Thymus (tissue), 11 donors: ENCODE results near the gene LHFPL6. TPM values are rescaled to one million over a fixed set of nuclear protein-coding genes. Genes with fewer than 3 reads are reported as not detected.

Experiments
- DNase-seq, 9 donors: peaks; one replicate each; pipeline ENCODE4 v3.0.0-alpha.2; 2013; ENCODE audit warnings: low spot score in 9 of 9, low read depth in 6 of 9, missing footprints in 1 of 9
- H3K27ac ChIP-seq, 2 donors: one replicate each; pipeline ENCODE4 v1.5.1; 2013; ENCODE audit warnings: control low read depth in 1 of 2, low read depth in 1 of 2, low read length in 1 of 2, mild to moderate bottlenecking in 1 of 2, moderate library complexity in 1 of 2
- H3K27me3 ChIP-seq, 2 donors: one replicate each; pipeline ENCODE4 v1.5.1; 2013; ENCODE audit warnings: low read length in 1 of 2; ENCODE audit not compliant: control insufficient read depth in 2 of 2, insufficient read depth in 1 of 2
- H3K36me3 ChIP-seq, 2 donors: one replicate each; pipeline ENCODE4 v1.5.1; 2013; ENCODE audit warnings: low read length in 1 of 2, mild to moderate bottlenecking in 1 of 2, moderate library complexity in 1 of 2; ENCODE audit not compliant: control insufficient read depth in 2 of 2, insufficient read depth in 2 of 2
- H3K4me1 ChIP-seq, 2 donors: one replicate each; pipeline ENCODE4 v1.5.1; 2013; ENCODE audit warnings: low read length in 2 of 2; ENCODE audit not compliant: control insufficient read depth in 2 of 2, insufficient read depth in 2 of 2
- H3K4me3 ChIP-seq, 2 donors: one replicate each; pipeline ENCODE4 v1.5.1; 2013; ENCODE audit warnings: low read length in 2 of 2, control low read depth in 1 of 2, mild to moderate bottlenecking in 1 of 2
- H3K9me3 ChIP-seq, 2 donors: one replicate each; pipeline ENCODE4 v1.5.1; 2013; ENCODE audit warnings: low read length in 1 of 2, mild to moderate bottlenecking in 1 of 2; ENCODE audit not compliant: control insufficient read depth in 2 of 2, insufficient read depth in 1 of 2
- WGBS: extraction: QIAGEN DNeasy Blood & Tissue Kit; methylation state at CpG from one replicate; pipeline ENCODE4 v1.1.7; 2013; 5-methylcytosine and 5-hydroxymethylcytosine counted together
- polyA plus RNA-seq: library from polyadenylated mRNA; stranded (reverse); fragments of 200-250 nt; gene quantifications from one replicate; pipeline ENCODE4 v1.2.3, GENCODE V29; 2013
- total RNA-seq: library from RNA; stranded (reverse); fragments of 120-200 nt; gene quantifications from one replicate; pipeline ENCODE4 v1.2.4, GENCODE V29; 2013
- donor health status: healthy.

Gene LHFPL6
- total and polyA plus RNA-seq, 2 donors, result 9.1 to 14.9 TPM

GRCh38 chr13:39550931-39551330 lies 52.1 kb downstream of the LHFPL6 start:
- Histone ChIP-seq H3K4me3 (no peak overlapping the region), H3K27ac (no peak overlapping the region), H3K9me3 (no peaks in the 10 kb centered on the region), H3K36me3 (no peaks in the 10 kb centered on the region), H3K27me3 (no peaks in the 10 kb centered on the region), H3K4me1 (no peaks in the 10 kb centered on the region)
- no peak for DNase-seq

DNA sequence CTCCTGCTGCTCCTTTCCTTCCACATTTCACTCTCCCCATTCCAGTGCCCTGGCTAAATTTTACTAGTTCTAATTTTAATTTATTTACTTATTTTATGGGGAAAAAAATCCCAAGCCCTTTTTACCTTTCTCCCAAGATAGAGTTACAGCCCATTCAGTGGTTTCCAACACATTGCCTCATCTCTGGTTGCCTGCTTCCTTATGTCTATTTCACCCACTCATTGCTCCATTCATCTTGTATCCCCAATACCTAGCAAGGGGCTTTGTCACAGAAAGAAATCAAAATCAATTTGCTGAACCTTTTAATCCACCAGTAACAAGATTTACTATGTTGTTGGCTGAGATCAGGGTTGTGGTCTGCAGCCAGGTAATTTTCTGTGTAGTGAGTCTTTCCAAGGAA lies 55.9 kb downstream of the LHFPL6 start:
- Histone ChIP-seq H3K27me3 (no peaks in the 10 kb centered on the region), H3K4me3 (no peak overlapping the region), H3K36me3 (no peaks in the 10 kb centered on the region), H3K9me3 (no peaks in the 10 kb centered on the region), H3K4me1 (no peaks in the 10 kb centered on the region), H3K27ac (no peak overlapping the region)
- DNase-seq, result no peak

DNA sequence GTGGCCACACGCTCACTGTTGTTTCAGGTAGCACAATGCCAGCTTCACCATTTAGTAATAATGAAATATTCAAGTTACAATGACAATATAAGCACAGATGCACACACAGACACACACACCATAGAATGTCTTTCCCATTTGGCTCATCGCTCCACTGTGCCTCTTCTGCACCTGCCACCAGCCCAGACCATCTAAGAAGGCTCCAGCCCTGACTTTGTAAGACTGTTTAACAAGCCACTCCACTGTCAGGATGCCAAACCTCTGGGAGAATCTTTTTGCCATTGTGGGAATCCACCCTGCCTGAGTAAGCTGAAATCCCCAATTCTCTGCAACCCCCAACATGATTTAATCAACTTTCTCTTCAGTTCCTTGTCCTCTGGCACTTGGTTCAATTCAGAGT lies 60.6 kb downstream of the LHFPL6 start:
- Histone ChIP-seq H3K27ac (no peak overlapping the region), H3K4me3 (no peak overlapping the region), H3K36me3 (no peaks in the 10 kb centered on the region), H3K9me3 (no peaks in the 10 kb centered on the region), H3K4me1 (no peaks in the 10 kb centered on the region), H3K27me3 (no peaks in the 10 kb centered on the region)
- DNase-seq, result no peak
- 96% methylated on average over 2 of the region's 2 CpGs for WGBS

- 100% methylated on average over 1 of the region's 1 CpG for WGBS
- Histone ChIP-seq H3K27me3 (no peaks in the 10 kb centered on the region), H3K9me3 (no peaks in the 10 kb centered on the region), H3K4me3 (no peak overlapping the region), H3K36me3 (no peaks in the 10 kb centered on the region), H3K4me1 (no peaks in the 10 kb centered on the region), H3K27ac (no peak overlapping the region)
- DNase-seq, result no peak
Measured at GRCh38 chr13:39540929-39541605, 61.9 kb downstream of the LHFPL6 start.

DNA sequence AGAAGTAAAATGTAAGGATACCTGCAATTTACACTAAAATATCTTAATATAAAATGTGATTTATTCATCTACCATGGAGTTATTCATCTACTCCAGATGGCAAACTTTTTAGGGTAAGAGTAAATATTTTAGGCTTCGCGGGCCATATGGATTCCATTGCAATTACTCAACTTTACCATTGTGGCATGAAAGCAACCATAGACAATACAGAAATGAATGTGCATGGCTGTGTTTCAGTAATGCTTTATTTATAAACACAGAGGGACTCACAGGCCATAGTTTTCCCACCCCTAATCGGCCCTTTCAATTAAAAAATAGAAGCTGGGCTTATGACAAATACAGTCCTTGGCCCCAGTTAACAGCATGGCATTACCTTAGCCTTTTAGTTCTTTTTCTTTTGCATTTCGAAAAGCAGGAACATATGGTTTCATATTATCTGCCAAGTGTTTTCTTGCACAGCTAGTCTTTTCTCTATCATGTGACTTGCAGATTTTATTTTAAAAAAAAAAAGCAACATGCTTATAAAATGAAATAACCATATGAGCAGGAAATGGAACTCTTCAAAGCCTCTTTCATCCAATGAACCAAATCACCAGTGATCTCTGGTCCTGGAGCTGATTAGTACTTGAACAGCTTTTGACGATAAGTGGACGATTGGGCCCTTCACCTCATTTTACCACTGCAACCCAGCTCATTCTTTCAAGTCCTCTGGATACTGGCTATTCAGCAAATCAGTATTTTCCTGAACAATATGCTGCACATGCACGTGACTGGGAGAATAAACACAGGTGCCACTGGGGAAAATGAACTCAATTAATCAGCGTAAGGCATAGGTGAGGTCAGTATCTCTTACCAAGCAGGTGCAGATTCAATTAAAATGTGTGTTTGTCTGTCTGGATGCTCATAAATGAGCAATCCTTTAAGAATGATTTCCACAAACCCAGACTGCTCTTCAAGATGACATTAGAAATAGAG lies 63.9 kb downstream of the LHFPL6 start:
- Histone ChIP-seq H3K27ac (no peak overlapping the region), H3K36me3 (no peaks in the 10 kb centered on the region), H3K4me1 (no peaks in the 10 kb centered on the region), H3K4me3 (no peak overlapping the region), H3K27me3 (no peaks in the 10 kb centered on the region), H3K9me3 (no peaks in the 10 kb centered on the region)
- 93% methylated on average over 8 of the region's 8 CpGs for WGBS
- DNase-seq, result no peak

DNA sequence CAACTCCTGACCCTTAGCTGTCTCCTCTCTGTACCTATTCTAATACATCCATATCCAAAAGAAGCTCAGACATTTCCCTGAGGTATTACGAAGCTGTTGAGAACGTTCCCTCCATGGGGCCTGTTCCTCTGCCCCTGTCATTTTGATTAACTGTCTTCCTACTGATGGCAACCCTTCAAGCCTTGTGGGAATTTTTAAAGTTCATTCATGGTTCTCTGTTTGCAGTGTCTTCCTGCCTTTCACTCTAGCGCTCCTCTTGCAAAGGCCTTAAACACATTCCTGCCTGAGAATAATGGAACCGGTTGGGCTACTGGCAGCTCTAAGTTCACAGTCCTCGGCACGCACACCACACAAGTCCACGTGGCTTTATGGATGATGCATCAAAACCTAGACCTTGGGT lies 66.1 kb downstream of the LHFPL6 start:
- 91% methylated on average over 7 of the region's 7 CpGs for WGBS
- no peak overlapping the region for H3K27ac ChIP-seq
- no peaks in the 10 kb centered on the region for H3K9me3 ChIP-seq
- H3K36me3 ChIP-seq, result no peaks in the 10 kb centered on the region
- no peaks in the 10 kb centered on the region for H3K4me1 ChIP-seq
- no peak overlapping the region for H3K4me3 ChIP-seq
- no peaks in the 10 kb centered on the region for H3K27me3 ChIP-seq
- no peak for DNase-seq

GRCh38 chr13:39536274-39536673 lies 66.7 kb downstream of the LHFPL6 start:
- DNase-seq, result no peak
- H3K4me3 ChIP-seq, result no peak overlapping the region
- WGBS, result 95% methylated on average over 6 of the region's 6 CpGs
- peaks cover 0 to 2% of the 10 kb centered on the region in 2 donors for H3K4me1 ChIP-seq
- H3K9me3 ChIP-seq, result no peaks in the 10 kb centered on the region
- no peaks in the 10 kb centered on the region for H3K27me3 ChIP-seq
- no peaks in the 10 kb centered on the region for H3K36me3 ChIP-seq
- no peak overlapping the region for H3K27ac ChIP-seq

DNA sequence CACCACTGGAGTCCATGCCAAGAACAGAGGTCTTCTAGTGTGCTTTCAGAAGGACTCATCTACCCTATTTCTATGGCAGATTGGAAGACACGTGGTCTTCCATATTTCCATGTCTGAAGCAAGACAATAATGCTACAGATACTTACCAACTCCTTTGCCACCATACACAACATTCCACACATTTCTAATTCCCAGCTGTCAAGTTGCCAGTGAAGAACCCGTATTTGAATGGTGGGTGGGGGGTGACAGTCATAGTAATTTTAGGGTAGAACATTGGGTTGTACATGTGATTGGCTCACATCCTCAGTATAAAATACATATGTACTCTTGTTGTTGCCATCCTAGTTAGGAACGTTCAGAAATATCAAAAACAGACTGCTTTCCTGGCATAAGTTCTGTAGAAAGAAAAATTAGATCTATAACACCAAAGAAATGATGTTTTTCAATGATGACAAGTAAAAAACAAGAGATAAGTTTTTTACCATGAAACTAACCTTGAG lies 69.3 kb downstream of the LHFPL6 start:
- 81% methylated on average over 3 of the region's 3 CpGs for WGBS
- Histone ChIP-seq H3K4me1 (peaks cover 0 to 2% of the 10 kb centered on the region in 2 donors), H3K9me3 (no peaks in the 10 kb centered on the region), H3K4me3 (no peak overlapping the region), H3K36me3 (no peaks in the 10 kb centered on the region), H3K27ac (no peak overlapping the region), H3K27me3 (no peaks in the 10 kb centered on the region)
- DNase-seq, result no peak

DNA sequence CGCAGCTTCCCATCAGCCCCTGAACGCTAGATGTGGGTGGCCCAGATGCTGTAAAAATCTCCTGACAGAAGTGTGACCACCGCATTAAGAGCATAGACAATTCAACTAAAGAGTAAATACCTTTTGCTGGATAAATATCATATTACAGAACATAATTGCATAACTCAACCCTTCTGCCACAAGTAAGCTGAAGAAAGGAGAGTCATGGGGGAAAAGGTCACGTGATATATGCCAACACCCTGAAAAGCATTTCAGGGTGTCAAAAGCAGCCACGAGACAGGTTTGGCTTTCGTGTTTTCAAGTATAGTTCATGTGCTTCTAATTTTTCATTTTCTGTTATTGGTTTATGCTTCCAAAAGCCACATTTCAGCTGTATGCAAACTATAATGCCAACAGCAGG lies 71.3 kb downstream of the LHFPL6 start:
- 95% methylated on average over 6 of the region's 6 CpGs for WGBS
- H3K4me3 ChIP-seq, result no peak overlapping the region
- no peak overlapping the region for H3K27ac ChIP-seq
- no peak for DNase-seq
- H3K36me3 ChIP-seq, result no peaks in the 10 kb centered on the region
- H3K9me3 ChIP-seq, result no peaks in the 10 kb centered on the region
- peaks cover 0 to 2% of the 10 kb centered on the region in 2 donors for H3K4me1 ChIP-seq
- H3K27me3 ChIP-seq, result no peaks in the 10 kb centered on the region
